Measurements from ENCODE around the gene OR13J1.

- TF ChIP-seq CTCF (IDR thresholded peaks at IDR 0.05) (no peak), POLR2A (IDR thresholded peaks at IDR 0.05) (no peak)
Observed at GRCh38 chr9:35905912-35906679, 35.9 kb upstream of the OR13J1 start, which contains the start of gene HRCT1.
